AG09309 (cell line): ENCODE measurements around the gene SESTD1.

ENCODE experiments used
- DNase-seq: peaks from one replicate; pipeline ENCODE4 v3.0.0-alpha.2; 2010; ENCODE audit warnings: low read depth
- H3K4me3 ChIP-seq: 2 replicates; pipeline ENCODE4 v1.5.1; 2011; ENCODE audit warnings: mild to moderate bottlenecking, low read depth, low read length, moderate library complexity; ENCODE audit not compliant: control insufficient read depth
- CTCF ChIP-seq: IDR thresholded peaks from 2 replicates; pipeline ENCODE4 v1.5.1; 2011; ENCODE audit warnings: mild to moderate bottlenecking, low read depth, low read length, inconsistent platforms; ENCODE audit not compliant: insufficient read depth, control insufficient read depth; ENCODE audit errors: missing control alignments

Gene SESTD1

GRCh38 chr2:179193759-179194394 is 70.8 kb downstream of the SESTD1 start:
- no peak overlapping the region for H3K4me3 ChIP-seq
- DNase-seq: no peak
- TF ChIP-seq CTCF: no peak

GRCh38 chr2:179191110-179191509 is 73.5 kb downstream of the SESTD1 start:
- no peak for TF ChIP-seq CTCF
- H3K4me3 ChIP-seq: no peak overlapping the region
- no peak for DNase-seq

GRCh38 chr2:179186126-179186525 is 78.5 kb downstream of the SESTD1 start:
- DNase-seq: no peak

GRCh38 chr2:179184610-179185009 is 80.0 kb downstream of the SESTD1 start:
- no peak for DNase-seq
- no peak overlapping the region for H3K4me3 ChIP-seq
- no peak for TF ChIP-seq CTCF

More at GRCh38 chr2:179186126-179186525, 78.5 kb downstream of the SESTD1 start:
- H3K4me3 ChIP-seq: no peak overlapping the region
- TF ChIP-seq CTCF: no peak

GRCh38 chr2:179181002-179181401 is 83.6 kb downstream of the SESTD1 start:
- DNase-seq: no peak
- no peak overlapping the region for H3K4me3 ChIP-seq
- TF ChIP-seq CTCF: no peak

GRCh38 chr2:179180242-179180641 is 84.4 kb downstream of the SESTD1 start:
- DNase-seq: no peak
- no peak for TF ChIP-seq CTCF
- H3K4me3 ChIP-seq: no peak overlapping the region
